Hepatocyte (in vitro differentiated cells): ENCODE data around the gene ABCG4. TPM values are rescaled to one million over a fixed set of nuclear protein-coding genes. Genes with fewer than 3 reads are reported as not detected.

ENCODE experiments used
- DNase-seq: peaks from one replicate; pipeline ENCODE4 v3.0.0-alpha.2; 2016; ENCODE audit warnings: low spot score
- H2AFZ ChIP-seq: fragments of 200-600 bp; sonication (generic); 2 replicates; pipeline ENCODE4 v1.6.0; 2016; ENCODE audit warnings: antibody characterized with exemption, mild to moderate bottlenecking
- H3K27ac ChIP-seq: fragments of 200-600 bp; sonication (generic); 2 replicates; pipeline ENCODE4 v1.5.1; 2016; ENCODE audit warnings: mild to moderate bottlenecking
- H3K27me3 ChIP-seq: fragments of 200-600 bp; sonication (generic); 2 replicates; pipeline ENCODE4 v1.6.1; 2016
- H3K36me3 ChIP-seq: fragments of 200-600 bp; sonication (generic); replicated peaks from 2 replicates; pipeline ENCODE4 v1.5.1; 2016; ENCODE audit warnings: low read depth; ENCODE audit not compliant: insufficient read depth
- H3K4me1 ChIP-seq: fragments of 200-600 bp; sonication (generic); 2 replicates; pipeline ENCODE4 v1.5.1; 2016; ENCODE audit warnings: mild to moderate bottlenecking, moderate library complexity; ENCODE audit not compliant: insufficient read depth
- H3K4me2 ChIP-seq: fragments of 200-600 bp; sonication (generic); 2 replicates; pipeline ENCODE4 v1.6.0; 2016
- H3K4me3 ChIP-seq: fragments of 200-600 bp; sonication (generic); 2 replicates; pipeline ENCODE4 v1.5.1; 2016; ENCODE audit warnings: mild to moderate bottlenecking
- H3K79me2 ChIP-seq: fragments of 200-600 bp; sonication (generic); 2 replicates; pipeline ENCODE4 v1.6.0; 2017; ENCODE audit warnings: mild to moderate bottlenecking
- H3K9me2 ChIP-seq: fragments of 200-600 bp; sonication (generic); replicated peaks from 2 replicates; pipeline ENCODE4 v1.6.0; 2017; ENCODE audit warnings: mild to moderate bottlenecking; ENCODE audit not compliant: insufficient read depth
- H3K9me3 ChIP-seq: fragments of 200-600 bp; sonication (generic); 2 replicates; pipeline ENCODE4 v1.5.1; 2016; ENCODE audit warnings: low read depth, mild to moderate bottlenecking
- H4K20me1 ChIP-seq: fragments of 200-600 bp; sonication (generic); 2 replicates; pipeline ENCODE4 v1.6.0; 2016; ENCODE audit warnings: mild to moderate bottlenecking; ENCODE audit not compliant: insufficient read depth, poor library complexity, severe bottlenecking
- EZH2 ChIP-seq: fragments of 200-600 bp; sonication (generic); IDR thresholded peaks from 2 replicates; pipeline ENCODE4 v1.6.1; 2016; ENCODE audit warnings: antibody characterized with exemption, mild to moderate bottlenecking, borderline replicate concordance
- EZH2phosphoT487 ChIP-seq: fragments of 200-600 bp; sonication (generic); IDR thresholded peaks from one replicate; pipeline ENCODE4 v1.6.1; 2018; ENCODE audit warnings: antibody characterized with exemption, mild to moderate bottlenecking, low read depth, moderate library complexity; ENCODE audit not compliant: unreplicated experiment, severe bottlenecking
- WGBS: methylation state at CpG from one replicate; pipeline ENCODE4 v1.1.6; 2016; ENCODE audit warnings: low lambda C conversion rate; ENCODE audit errors: missing lambda C conversion rate; 5-methylcytosine and 5-hydroxymethylcytosine counted together
- polyA plus RNA-seq: library from polyadenylated mRNA; unstranded; fragments of >200 nt; fragmentation: Nextera tagmentation; extraction: Ambion mirVana; gene quantifications from 2 replicates; pipeline ENCODE4 v1.2.1, GENCODE V29; 2016
- total RNA-seq: library from RNA; depleted of rRNA; stranded (reverse); fragments of >200 nt; gene quantifications from 2 replicates; pipeline ENCODE4 v1.2.3, GENCODE V29; 2014
- TF ChIP-seq, protein P1 (sequence below): fragments of 200-600 bp; sonication (generic); IDR thresholded peaks from 2 replicates; pipeline ENCODE4 v1.5.1; 2016; ENCODE audit warnings: antibody characterized with exemption, mild to moderate bottlenecking; ENCODE audit not compliant: poor library complexity

Gene ABCG4
- total and polyA plus RNA-seq, 2 experiments from 2014 or later, result 0.45 TPM; not detected in 1

GRCh38 chr11:119115484-119116234, 33.2 kb upstream of the ABCG4 start:
- H3K79me2 ChIP-seq, result no peaks in the 10 kb centered on the region
- no peak overlapping the region for H2AFZ ChIP-seq
- H3K27me3 ChIP-seq, result no peaks in the 10 kb centered on the region
- 89% methylated on average over 24 of the region's 24 CpGs for WGBS
- no peak overlapping the region for H3K4me3 ChIP-seq
- no peak overlapping the region for H3K27ac ChIP-seq
- TF ChIP-seq EZH2phosphoT487 (no peak), EZH2 (no peak)
- TF ChIP-seq, protein P1, sequence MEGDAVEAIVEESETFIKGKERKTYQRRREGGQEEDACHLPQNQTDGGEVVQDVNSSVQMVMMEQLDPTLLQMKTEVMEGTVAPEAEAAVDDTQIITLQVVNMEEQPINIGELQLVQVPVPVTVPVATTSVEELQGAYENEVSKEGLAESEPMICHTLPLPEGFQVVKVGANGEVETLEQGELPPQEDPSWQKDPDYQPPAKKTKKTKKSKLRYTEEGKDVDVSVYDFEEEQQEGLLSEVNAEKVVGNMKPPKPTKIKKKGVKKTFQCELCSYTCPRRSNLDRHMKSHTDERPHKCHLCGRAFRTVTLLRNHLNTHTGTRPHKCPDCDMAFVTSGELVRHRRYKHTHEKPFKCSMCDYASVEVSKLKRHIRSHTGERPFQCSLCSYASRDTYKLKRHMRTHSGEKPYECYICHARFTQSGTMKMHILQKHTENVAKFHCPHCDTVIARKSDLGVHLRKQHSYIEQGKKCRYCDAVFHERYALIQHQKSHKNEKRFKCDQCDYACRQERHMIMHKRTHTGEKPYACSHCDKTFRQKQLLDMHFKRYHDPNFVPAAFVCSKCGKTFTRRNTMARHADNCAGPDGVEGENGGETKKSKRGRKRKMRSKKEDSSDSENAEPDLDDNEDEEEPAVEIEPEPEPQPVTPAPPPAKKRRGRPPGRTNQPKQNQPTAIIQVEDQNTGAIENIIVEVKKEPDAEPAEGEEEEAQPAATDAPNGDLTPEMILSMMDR, result no peak
- no peak overlapping the region for H3K4me2 ChIP-seq
- H3K9me3 ChIP-seq, result no peaks in the 10 kb centered on the region
- H3K4me1 ChIP-seq, result no peaks in the 10 kb centered on the region
- no peaks in the 10 kb centered on the region for H3K9me2 ChIP-seq
- no peak for DNase-seq
- no peaks in the 10 kb centered on the region for H3K36me3 ChIP-seq
- H4K20me1 ChIP-seq, result no peaks in the 10 kb centered on the region

- H3K27me3 ChIP-seq, result no peaks in the 10 kb centered on the region
- 94% methylated on average over 10 of the region's 10 CpGs for WGBS
- no peak overlapping the region for H3K27ac ChIP-seq
Measured at GRCh38 chr11:119116235-119116594, 32.6 kb upstream of the ABCG4 start.

GRCh38 chr11:119116601-119117000, 32.3 kb upstream of the ABCG4 start:
- Histone ChIP-seq H3K9me2 (no peaks in the 10 kb centered on the region), H3K4me1 (no peaks in the 10 kb centered on the region), H4K20me1 (no peaks in the 10 kb centered on the region), H3K27me3 (no peaks in the 10 kb centered on the region), H3K9me3 (no peaks in the 10 kb centered on the region), H3K36me3 (no peaks in the 10 kb centered on the region), H2AFZ (no peak overlapping the region), H3K4me3 (no peak overlapping the region), H3K27ac (no peak overlapping the region), H3K4me2 (no peak overlapping the region), H3K79me2 (no peaks in the 10 kb centered on the region)
- 89% methylated on average over 5 of the region's 5 CpGs for WGBS
- no peak for DNase-seq
- TF ChIP-seq EZH2, result no peak

More at GRCh38 chr11:119116235-119116594, 32.6 kb upstream of the ABCG4 start:
- Histone ChIP-seq H3K9me2 (no peaks in the 10 kb centered on the region), H4K20me1 (no peaks in the 10 kb centered on the region), H3K36me3 (no peaks in the 10 kb centered on the region), H3K4me1 (no peaks in the 10 kb centered on the region), H3K4me3 (no peak overlapping the region), H3K9me3 (no peaks in the 10 kb centered on the region), H3K4me2 (no peak overlapping the region), H2AFZ (no peak overlapping the region), H3K79me2 (no peaks in the 10 kb centered on the region)
- TF ChIP-seq EZH2phosphoT487 (no peak), EZH2 (no peak)
- TF ChIP-seq, protein P1, result no peak
- no peak for DNase-seq

DNA sequence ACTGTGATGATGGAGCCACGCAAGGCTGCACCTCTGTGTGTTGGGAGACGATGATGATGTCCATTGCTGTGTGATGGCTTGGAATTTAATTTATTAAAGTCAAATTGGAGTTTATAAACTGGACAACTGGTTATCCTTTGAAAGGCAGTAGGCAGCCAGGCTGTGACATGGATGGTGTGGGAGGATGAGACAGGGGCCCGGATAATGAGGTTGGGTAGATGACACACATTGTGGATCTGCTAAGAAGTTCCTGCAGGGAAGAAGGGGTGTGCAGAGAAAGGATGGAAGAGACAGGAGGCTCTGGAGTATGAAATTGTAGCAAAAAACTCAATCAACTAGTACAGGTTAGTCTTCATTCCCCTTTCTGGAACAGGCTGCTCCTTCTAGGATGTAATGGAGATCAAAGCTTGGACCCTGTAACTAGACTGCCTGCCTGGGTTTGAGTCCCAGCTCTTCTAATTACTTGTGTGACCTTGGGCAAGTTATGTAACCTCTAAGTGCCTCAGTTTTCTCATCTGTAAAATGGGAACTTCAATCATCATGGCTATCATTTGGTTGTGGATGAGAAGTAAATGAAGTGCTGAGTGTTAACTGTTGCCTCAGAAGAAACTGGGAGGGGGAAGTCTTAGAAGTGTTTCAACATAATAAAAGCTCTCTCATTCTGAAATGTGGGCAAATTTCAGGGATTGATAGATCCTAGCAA, 31.7 kb upstream of the ABCG4 start:
- 95% methylated on average over 3 of the region's 3 CpGs for WGBS

More for the DNA sequence above, 31.7 kb upstream of the ABCG4 start:
- H3K79me2 ChIP-seq, result peaks cover 4% of the 10 kb centered on the region
- H2AFZ ChIP-seq, result no peak overlapping the region
- no peak overlapping the region for H3K4me3 ChIP-seq
- H3K9me2 ChIP-seq, result no peaks in the 10 kb centered on the region
- no peak overlapping the region for H3K4me2 ChIP-seq
- no peaks in the 10 kb centered on the region for H3K27me3 ChIP-seq
- no peaks in the 10 kb centered on the region for H3K36me3 ChIP-seq
- peaks cover 1% of the 10 kb centered on the region for H3K4me1 ChIP-seq
- DNase-seq, result no peak
- no peak overlapping the region for H3K27ac ChIP-seq
- no peaks in the 10 kb centered on the region for H3K9me3 ChIP-seq
- TF ChIP-seq, protein P1, result no peak
- H4K20me1 ChIP-seq, result no peaks in the 10 kb centered on the region
